HG03432 (cell line): ENCODE results near the gene STOML2.

Experiments
- ATAC-seq: cut with Tn5 transposase; IDR thresholded peaks from one replicate; pipeline ENCODE4 v1.9.1; 2021; ENCODE audit warnings: mild to moderate bottlenecking, moderate library complexity; ENCODE audit not compliant: unreplicated experiment

The STOML2 gene

GRCh38 chr9:35072461-35073278 lies 30.3 kb downstream of the STOML2 start, which contains the start of gene VCP:
Gene VCP, minus strand, starts transcription at chr9:35072625. Its CDS starts 272 bp downstream, at chr9:35072353.
- ATAC-seq, result peak; percentile 89

DNA sequence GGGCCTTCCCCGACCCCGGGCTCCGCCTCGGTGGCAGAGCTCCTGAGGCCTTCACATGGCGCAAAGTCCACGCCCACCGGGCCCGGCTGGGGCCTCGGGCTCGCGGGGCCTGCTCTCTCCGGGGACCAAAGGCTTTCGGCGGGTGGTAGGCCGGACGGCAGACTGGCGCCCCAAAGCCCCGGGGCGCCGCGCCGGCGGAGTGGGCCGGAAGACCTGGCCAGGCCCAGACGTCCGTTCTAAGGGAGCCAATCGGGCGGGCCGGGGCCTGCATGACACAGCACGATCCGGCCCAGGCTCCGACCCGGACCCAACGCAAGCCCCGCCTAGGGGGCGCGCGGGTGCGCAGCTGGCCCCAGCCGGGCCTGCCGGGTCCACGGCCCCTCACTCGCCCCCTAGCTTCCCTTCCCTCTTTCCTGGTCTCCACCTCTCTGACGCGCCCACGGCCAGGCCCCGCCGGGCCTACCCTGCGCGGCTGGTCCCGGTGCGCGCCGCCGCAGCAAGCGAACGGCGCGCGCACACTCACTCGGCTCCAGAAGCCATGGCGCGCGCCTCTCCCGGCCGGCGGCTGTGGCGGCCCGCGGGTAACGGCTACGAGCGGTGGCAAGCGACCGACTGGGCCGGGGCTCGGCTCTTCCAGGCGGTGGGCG lies 31.0 kb downstream of the STOML2 start:
- ATAC-seq, result peak; percentile 67

DNA sequence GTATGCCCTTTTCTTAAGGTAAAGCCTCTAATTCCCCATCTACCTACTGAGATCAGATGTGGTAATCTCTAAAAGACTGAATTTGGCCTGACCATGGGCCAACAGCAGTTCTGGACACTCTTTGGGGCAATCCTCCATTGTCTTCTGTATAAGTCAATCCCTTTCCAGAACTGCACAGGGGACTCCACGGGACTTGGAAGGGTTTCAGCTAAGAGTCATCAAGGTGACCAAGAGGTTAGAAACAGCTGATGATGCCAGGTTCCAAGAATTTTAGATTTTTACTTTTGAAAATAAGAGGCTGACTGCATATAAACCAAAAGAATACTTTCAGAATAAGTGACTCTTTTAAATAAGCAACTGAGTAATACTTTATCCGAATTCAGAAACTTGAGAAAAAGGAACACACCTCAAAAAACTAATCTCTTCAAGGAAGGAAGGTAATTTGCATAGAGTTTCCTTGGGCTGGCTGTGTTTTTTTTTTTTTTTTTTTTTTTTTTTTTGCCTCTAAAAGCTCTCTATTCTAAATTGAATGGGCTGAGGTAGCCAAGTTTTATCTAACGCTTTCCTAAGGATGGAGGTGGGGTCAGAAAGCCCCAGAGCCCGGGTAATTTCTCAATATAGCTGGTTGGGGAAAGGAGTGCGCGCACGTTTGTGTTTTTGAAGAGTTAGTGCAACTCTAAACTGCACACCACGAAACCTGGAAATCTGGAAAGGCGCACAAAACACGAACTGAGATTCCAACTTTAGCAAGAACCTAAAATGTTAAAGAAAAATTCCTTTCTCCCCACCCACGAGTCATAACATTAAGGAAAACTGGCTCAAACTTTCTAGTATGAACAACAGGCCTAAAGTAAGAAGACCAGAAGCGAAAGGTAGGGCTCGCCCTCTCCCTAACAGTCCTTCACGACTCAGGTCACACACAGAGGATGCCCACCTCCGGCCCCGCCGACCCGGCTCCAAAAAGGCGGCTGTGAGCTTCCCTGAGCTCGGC lies 31.8 kb downstream of the STOML2 start:
- ATAC-seq, result no peak

DNA sequence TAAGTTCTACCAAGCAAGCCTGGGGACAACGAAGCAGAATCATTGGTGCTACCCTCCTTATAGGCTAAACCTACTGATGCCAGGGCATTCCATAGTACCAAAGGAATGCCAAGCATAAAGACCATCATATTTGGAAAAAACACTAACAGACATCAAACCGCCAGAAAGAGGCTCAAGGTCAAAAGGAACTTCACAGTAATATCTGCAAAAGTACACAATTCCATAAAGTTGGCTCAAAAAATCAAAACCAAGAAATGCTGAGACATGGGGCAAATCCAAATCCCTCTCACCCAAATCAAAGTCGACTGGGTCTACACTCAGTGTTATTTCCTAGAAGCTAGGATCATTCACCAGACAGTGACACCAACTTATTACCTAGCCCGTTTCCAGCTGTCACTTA lies 33.9 kb downstream of the STOML2 start:
- no peak for ATAC-seq

DNA sequence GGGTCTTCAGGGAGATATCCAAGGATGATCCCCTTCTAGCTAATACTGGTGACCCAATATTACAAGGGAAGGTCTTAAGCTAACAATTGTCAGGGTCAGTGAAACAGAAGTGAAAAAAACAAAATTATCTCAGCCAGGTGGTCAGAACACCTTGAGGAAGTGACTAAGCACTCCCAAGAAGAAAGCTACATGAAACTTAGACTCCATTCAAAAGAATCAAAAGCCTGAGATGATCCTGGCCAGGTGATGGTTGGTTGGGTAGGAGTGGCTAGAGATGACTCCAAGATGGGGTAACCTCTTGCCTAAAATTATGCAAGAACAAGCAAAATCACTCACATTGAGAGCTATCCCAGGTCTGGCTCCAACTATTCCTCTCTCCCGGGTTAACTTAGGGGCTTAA lies 35.9 kb downstream of the STOML2 start:
- ATAC-seq, result no peak

DNA sequence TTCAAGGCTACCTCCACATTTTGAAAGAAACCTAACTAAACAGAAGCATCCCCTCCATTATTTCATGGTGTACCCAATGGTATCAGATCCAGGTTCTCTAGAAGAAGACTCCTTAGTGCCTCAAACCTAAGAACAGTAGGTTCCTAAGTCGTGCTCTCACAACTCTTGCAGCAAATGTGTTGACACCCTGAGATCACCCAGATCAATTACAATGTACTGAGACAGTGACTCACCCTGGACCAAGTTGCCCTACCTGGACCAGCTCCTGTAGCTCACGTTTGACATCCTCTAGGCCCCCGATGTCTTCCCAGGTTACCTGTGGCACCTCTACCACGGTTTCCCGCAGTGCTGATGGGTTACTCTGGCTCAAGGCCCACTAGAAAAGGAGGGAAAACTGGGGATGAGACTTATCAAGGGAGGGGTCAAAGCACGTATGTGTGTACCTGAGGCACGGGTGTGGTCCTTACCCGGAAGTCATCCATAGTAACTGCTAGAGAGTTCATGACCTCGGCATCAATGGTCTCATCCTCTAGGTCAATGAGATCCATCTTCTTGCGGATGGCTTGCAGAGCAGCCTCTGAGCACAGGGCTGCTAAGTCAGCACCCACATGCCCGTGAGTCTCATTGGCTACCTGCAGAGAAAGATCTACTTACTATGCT lies 42.3 kb downstream of the STOML2 start:
- no peak for ATAC-seq

- no peak for ATAC-seq
Observed at GRCh38 chr9:35059438-35059837, 43.5 kb downstream of the STOML2 start.

DNA sequence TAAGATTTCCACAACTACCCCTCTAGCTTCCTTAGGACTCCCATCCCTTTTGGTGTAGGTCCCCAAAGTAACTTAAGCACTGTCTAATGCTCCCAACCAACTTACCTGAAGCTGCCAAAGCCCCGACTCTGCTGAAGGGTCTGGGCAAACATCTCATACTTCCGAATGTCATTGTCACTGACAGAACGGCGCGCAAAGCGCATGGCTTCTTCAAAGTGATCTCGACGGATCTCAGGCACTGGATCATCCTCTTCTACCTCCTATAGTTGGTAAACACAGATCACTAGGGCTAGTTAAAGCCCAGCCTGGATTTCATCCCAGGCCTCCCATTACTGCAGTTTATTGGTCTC lies 45.7 kb downstream of the STOML2 start:
- no peak for ATAC-seq

DNA sequence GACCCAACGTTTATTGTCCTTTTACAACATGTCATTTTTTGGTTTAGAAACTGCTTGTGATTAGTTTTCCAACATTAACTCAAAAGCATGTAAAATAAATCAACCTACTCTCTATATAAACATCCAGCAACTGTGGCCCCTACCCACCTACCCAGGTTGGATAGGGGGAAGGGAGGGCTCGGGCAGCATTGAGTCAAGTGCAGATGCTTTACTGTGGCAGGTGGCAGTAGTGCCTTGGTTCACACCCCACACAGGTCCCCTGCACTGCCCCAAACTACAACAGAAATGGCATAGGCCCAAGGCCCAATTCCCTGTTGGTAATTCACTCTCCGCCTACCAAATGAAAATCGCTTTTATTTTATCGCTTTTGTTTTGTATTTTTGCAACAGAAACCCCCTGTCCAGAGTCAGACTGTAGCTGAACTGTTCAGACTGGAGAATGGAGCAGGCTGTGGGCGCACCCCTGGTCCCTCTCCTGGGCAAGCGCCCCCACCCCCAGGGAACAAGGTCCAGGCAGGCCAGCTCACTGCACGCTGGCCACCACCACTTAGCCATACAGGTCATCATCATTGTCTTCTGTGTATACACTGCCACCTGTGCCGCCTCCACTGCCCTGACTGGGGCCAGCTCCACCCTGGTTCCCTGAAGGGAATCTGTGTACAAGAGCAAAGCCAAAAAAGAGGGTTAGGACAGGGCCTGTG lies 46.2 kb downstream of the STOML2 start:
- ATAC-seq, result no peak

- no peak for ATAC-seq
Observed at GRCh38 chr9:35054871-35055644, 47.9 kb downstream of the STOML2 start.

DNA sequence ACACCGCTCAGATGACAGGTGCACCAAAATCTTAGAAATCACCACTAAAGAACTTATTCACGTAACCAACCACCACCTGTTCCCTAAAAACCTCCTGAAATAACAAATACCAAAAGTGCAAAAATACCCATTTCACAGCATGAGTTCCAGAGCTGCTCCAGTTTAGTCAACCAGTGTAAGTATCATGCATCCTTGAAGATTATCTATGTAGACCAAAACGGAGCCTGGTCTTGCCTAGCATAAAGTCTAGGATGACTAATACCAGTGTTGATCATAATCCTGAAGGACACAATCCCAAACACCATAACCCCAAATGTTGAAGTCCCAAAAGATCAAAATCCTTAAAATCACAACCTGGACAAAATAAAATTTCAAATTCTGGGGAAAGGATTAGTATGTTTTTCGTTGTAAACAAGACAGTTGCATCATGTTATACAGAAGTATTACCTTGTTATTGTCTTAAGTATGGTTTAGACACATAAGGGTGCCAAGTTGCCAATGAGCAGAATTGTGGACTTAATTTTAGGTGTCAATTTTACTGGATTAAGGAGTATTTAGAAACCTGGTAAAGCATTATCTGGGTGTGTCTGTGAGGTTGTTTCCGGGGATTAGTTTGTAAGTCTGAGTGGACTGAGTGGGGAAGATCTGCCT lies 48.6 kb downstream of the STOML2 start:
- ATAC-seq, result no peak

DNA sequence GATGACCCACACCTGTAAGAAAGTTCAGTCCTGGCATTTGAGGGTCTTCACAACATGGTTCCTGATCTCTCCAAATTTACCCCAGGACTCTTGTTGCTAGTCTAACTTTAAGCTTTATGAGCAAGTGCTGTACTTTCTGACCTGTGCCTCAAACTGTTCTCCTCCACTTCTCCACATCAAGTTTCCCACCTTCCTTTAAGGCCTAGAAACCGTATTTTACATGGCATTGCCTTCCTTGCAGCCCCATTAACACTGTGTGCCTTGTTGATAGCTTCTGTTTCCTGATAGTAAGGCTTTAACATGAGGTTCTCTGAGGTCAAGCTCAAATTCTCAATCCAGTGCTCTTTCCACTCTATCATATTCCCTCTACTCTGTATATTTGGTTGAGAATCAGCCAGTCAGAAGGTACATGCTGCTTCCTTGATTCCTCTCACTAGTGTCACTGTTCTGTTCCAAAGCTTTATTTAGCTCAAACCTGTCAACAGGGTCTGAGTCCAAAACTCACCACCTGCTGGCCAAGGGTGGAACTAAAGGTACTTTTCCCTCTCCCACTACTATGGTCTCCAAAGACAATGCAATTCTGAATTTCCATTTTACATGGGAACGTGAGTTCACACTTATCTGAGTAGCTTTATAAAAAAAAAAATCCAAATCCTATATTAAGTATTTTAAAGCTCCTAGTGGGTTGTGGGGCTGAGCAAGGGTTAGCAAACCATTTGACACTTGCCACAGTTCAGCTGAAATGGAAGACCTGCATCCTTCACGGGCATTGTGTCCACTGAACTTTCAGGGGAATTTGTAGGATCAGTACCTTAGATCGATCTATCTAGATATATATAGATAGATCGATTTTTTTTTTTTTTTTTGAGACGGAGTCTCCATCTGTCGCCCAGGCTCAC lies 51.6 kb downstream of the STOML2 start:
- ATAC-seq, result peak; percentile 48
